Activated CD8-positive, alpha-beta memory T cell treated with anti-CD3 and anti-CD28 coated beads, Interleukin-2, amount 10 ng/mL, durations not matched to agents 7 days and 5 days (primary cell): ENCODE measurements around the gene ZNF407. TPM values are rescaled to one million over a fixed set of nuclear protein-coding genes. Genes with fewer than 3 reads are reported as not detected.

Experiments
- ATAC-seq: fragments of 150-1000 bp; cut with Tn5 transposase; one replicate; pipeline ENCODE4 v1.10.0; 2021; ENCODE audit warnings: moderate library complexity
- CTCF ChIA-PET: fragments of 350-600 bp; sonication (Branson Sonifier 250); formaldehyde crosslinking; loops from one replicate; lab custom pipeline; 2021; ENCODE audit warnings: antibody characterized with exemption; lab: Charles Lee
- DNase-seq: peaks from one replicate; pipeline ENCODE4 v3.0.0-alpha.2; 2020
- H3K27ac Mint-ChIP-seq: one replicate; pipeline ENCODE4 v1.8.0; 2021; ENCODE audit warnings: mild to moderate bottlenecking, mixed read lengths
- H3K27me3 Mint-ChIP-seq: one replicate; pipeline ENCODE4 v1.8.0; 2021; ENCODE audit warnings: mixed read lengths
- H3K36me3 Mint-ChIP-seq: one replicate; pipeline ENCODE4 v1.8.0; 2021; ENCODE audit warnings: mild to moderate bottlenecking, mixed read lengths
- H3K4me1 Mint-ChIP-seq: one replicate; pipeline ENCODE4 v1.8.0; 2021; ENCODE audit warnings: mixed read lengths
- H3K4me3 Mint-ChIP-seq: one replicate; pipeline ENCODE4 v1.8.0; 2021; ENCODE audit warnings: mild to moderate bottlenecking, moderate library complexity, mixed read lengths
- H3K9me3 Mint-ChIP-seq: one replicate; pipeline ENCODE4 v1.8.0; 2022; ENCODE audit warnings: low read depth, mixed read lengths
- total RNA-seq, 2 experiments: library from RNA; stranded (reverse); gene quantifications; one replicate each; pipeline ENCODE4 v1.2.3, GENCODE V29; 2021

The ZNF407 gene
- total RNA-seq, 2 experiments from 2014 or later: 12.9 to 16.6 TPM

- H3K9me3 Mint-ChIP-seq: no peaks in the 10 kb centered on the region
- H3K4me1 Mint-ChIP-seq: peaks cover 7% of the 10 kb centered on the region
Observed at GRCh38 chr18:74637070-74637469, 39.4 kb downstream of the ZNF407 start.

DNA sequence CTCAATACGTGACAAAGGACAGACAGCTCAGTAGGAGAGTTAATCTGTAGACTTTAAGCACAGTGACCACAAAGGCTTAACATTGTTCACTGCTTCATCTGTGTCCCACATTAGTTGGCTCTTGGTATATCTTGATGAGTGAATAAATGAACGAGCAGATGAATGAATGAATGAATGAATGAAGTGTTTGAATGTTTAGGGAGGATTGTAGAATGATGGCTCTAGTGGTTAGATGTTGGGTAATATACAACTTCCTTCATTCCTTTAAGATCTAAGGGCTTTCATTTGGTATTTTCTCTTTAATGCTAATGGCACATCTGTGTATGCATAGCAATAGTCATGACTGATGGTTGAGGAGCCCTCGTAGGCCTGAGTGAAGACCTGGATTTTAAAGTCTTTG lies 40.5 kb downstream of the ZNF407 start:
- no peak for DNase-seq
- Mint-ChIP-seq H3K4me3 (no peak overlapping the region), H3K27me3 (no peaks in the 10 kb centered on the region), H3K36me3 (peaks cover 7% of the 10 kb centered on the region), H3K27ac (no peak overlapping the region), H3K4me1 (no peaks in the 10 kb centered on the region), H3K9me3 (no peaks in the 10 kb centered on the region)
- no peak for ATAC-seq
- CTCF ChIA-PET: no interaction called here

More at GRCh38 chr18:74637070-74637469, 39.4 kb downstream of the ZNF407 start:
- CTCF ChIA-PET: no interaction called here
- Mint-ChIP-seq H3K27ac (no peak overlapping the region), H3K27me3 (no peaks in the 10 kb centered on the region), H3K36me3 (peaks cover 15% of the 10 kb centered on the region), H3K4me3 (no peak overlapping the region)
- no peak for ATAC-seq
- no peak for DNase-seq

- peaks cover 6% of the 10 kb centered on the region for H3K36me3 Mint-ChIP-seq
- DNase-seq (no peak), ATAC-seq (no peak)
- no peaks in the 10 kb centered on the region for H3K27me3 Mint-ChIP-seq
- H3K27ac Mint-ChIP-seq: no peak overlapping the region
- CTCF ChIA-PET: no interaction called here
- no peaks in the 10 kb centered on the region for H3K9me3 Mint-ChIP-seq
- no peak overlapping the region for H3K4me3 Mint-ChIP-seq
- H3K4me1 Mint-ChIP-seq: peaks cover 11% of the 10 kb centered on the region
Observed at GRCh38 chr18:74644713-74645112, 47.0 kb downstream of the ZNF407 start.

GRCh38 chr18:74645679-74646078 lies 48.0 kb downstream of the ZNF407 start:
- H3K36me3 Mint-ChIP-seq: peaks cover 6% of the 10 kb centered on the region
- peaks cover 11% of the 10 kb centered on the region for H3K4me1 Mint-ChIP-seq
- CTCF ChIA-PET: interaction anchor here (1.0 kb wide), 2 partner anchors 14 to 318 kb away, joined by 3 to 4 read pairs; no protein-coding TSS in a partner anchor
- H3K9me3 Mint-ChIP-seq: no peaks in the 10 kb centered on the region
- no peak overlapping the region for H3K4me3 Mint-ChIP-seq
- no peak for DNase-seq
- no peak for ATAC-seq
- no peaks in the 10 kb centered on the region for H3K27me3 Mint-ChIP-seq
- no peak overlapping the region for H3K27ac Mint-ChIP-seq

DNA sequence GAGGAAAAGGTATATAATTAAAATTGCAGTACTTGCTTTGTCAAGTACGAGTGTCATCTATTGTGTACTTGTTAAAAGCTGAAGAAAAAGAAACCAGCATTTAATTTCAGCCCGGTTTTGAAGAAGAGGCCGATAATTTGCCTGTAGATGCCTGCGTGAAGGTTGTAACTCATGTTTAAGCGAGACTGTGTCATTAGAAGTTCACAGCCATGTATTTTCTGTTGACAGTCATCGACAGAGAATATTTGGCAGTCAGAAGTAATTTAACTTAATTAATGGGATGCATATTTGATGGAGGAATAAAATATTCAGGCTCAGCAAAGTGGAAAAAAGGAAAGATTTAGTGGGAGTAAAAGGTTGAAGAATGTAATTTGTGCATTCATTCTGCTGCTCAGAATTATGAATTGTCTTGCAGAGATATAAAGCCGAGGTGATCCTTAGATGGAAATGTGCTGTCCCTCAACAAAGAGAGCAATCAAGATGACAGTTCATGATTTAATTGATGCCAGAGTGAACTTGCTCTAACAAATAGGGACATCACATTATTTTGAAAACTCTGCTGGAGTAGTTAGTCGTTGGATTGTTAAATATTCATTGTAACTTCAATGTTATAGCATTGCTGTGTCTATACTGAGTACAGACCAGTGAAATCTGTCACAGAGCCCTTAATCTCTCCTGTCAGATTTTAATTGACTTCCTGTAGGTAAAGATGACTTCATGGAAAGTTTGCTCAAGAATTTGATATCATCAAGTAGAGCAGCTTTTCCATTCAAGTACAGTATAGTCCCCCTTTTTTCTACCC lies 53.9 kb downstream of the ZNF407 start:
- Mint-ChIP-seq H3K9me3 (no peaks in the 10 kb centered on the region), H3K36me3 (no peaks in the 10 kb centered on the region), H3K4me3 (no peak overlapping the region), H3K27ac (no peak overlapping the region), H3K27me3 (no peaks in the 10 kb centered on the region), H3K4me1 (peaks cover 4% of the 10 kb centered on the region)
- DNase-seq (no peak), ATAC-seq (no peak)
- CTCF ChIA-PET: interaction anchor here (1.4 kb wide), 1 partner anchor 1076 kb away, joined by 3 read pairs; no protein-coding TSS in a partner anchor

GRCh38 chr18:74652392-74652988 lies 54.8 kb downstream of the ZNF407 start:
- Mint-ChIP-seq H3K36me3 (peaks cover under 1% of the 10 kb centered on the region), H3K4me3 (no peak overlapping the region), H3K4me1 (peaks cover 4% of the 10 kb centered on the region), H3K9me3 (no peaks in the 10 kb centered on the region), H3K27ac (no peak overlapping the region), H3K27me3 (no peaks in the 10 kb centered on the region)
- ATAC-seq: peak; percentile 33
- DNase-seq: no peak
- CTCF ChIA-PET: interaction anchor here (0.9 to 1.9 kb wide), 4 partner anchors 11 to 827 kb away, joined by 3 to 7 read pairs (median 4); no protein-coding TSS in a partner anchor

DNA sequence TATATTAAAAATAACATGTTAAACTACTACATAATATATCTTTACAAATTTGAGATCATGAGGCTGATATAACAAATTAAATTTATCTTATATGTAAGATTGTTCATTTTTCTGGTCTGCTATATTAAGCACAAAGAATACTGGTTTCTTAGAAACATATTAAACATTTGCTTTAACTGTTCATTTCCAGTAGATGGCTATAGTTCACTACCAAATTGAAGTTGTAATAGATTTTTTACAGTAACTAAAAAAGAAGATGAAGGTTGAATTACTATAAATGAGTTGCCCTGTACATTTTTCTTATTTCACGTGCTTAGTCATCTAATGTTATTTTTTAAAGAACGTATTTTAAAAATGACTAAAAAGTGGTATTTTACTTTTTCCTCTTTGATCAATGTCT lies 57.0 kb downstream of the ZNF407 start:
- ATAC-seq: no peak

GRCh38 chr18:74661008-74661407 lies 63.3 kb downstream of the ZNF407 start:
- H3K4me1 Mint-ChIP-seq: no peaks in the 10 kb centered on the region
- H3K27me3 Mint-ChIP-seq: no peaks in the 10 kb centered on the region
- no peak overlapping the region for H3K4me3 Mint-ChIP-seq
- CTCF ChIA-PET: interaction anchor here (1.4 kb wide), 1 partner anchor 62 kb away, joined by 3 read pairs; no protein-coding TSS in a partner anchor
- peaks cover 1% of the 10 kb centered on the region for H3K36me3 Mint-ChIP-seq
- H3K27ac Mint-ChIP-seq: no peak overlapping the region
- DNase-seq: no peak
- no peaks in the 10 kb centered on the region for H3K9me3 Mint-ChIP-seq
- no peak for ATAC-seq

More for the DNA sequence above, 57.0 kb downstream of the ZNF407 start:
- peaks cover 4% of the 10 kb centered on the region for H3K4me1 Mint-ChIP-seq
- peaks cover 1% of the 10 kb centered on the region for H3K36me3 Mint-ChIP-seq
- H3K4me3 Mint-ChIP-seq: no peak overlapping the region
- H3K27me3 Mint-ChIP-seq: no peaks in the 10 kb centered on the region
- DNase-seq: no peak
- CTCF ChIA-PET: interaction anchor here (1.9 kb wide), 1 partner anchor 825 kb away, joined by 7 read pairs; no protein-coding TSS in a partner anchor
- no peaks in the 10 kb centered on the region for H3K9me3 Mint-ChIP-seq
- no peak overlapping the region for H3K27ac Mint-ChIP-seq

DNA sequence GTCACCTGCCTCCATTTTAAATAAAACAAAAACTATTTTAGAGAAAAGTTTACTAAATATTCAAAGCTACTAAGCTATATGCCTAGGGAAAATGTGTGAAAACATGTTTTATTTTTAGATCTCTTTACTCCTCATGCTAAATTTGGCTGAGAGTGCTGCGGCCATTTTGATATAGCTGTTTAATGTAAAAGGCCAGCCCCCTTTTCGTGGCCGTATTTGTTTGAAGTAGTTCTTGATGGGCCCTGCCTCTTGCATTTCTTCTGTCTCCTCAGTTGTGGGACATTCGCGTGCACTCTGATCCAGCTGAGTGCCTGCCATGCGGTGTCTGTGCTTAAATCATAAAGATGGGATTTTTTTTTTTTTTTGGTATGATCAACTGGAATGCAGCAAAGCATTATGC lies 64.0 kb downstream of the ZNF407 start:
- no peak for ATAC-seq
- Mint-ChIP-seq H3K27ac (no peak overlapping the region), H3K4me1 (peaks cover 3% of the 10 kb centered on the region), H3K4me3 (no peak overlapping the region), H3K9me3 (no peaks in the 10 kb centered on the region), H3K36me3 (peaks cover 1% of the 10 kb centered on the region), H3K27me3 (no peaks in the 10 kb centered on the region)
- no peak for DNase-seq
- CTCF ChIA-PET: interaction anchor here (1.4 kb wide), 1 partner anchor 63 kb away, joined by 3 read pairs; no protein-coding TSS in a partner anchor

DNA sequence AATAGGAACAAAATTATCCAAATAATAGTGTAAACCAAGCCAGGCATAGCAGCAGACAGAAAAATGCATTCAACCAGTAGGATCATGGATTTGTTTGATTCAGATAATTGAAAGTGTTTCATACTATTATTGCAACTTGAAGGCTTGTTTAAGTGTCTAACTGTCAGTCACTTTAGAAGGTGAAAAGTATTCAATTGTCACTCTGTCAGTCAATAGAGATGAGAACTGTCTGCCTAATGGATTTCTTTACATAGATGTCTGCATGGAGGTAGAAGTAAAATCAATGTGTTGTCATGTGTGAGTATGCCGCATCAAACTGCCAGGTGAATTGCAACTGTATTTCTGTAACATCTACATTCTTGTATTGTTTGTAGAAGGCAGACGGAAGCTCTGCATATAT lies 65.0 kb downstream of the ZNF407 start:
- no peaks in the 10 kb centered on the region for H3K36me3 Mint-ChIP-seq
- H3K4me3 Mint-ChIP-seq: no peak overlapping the region
- CTCF ChIA-PET: no interaction called here

DNA sequence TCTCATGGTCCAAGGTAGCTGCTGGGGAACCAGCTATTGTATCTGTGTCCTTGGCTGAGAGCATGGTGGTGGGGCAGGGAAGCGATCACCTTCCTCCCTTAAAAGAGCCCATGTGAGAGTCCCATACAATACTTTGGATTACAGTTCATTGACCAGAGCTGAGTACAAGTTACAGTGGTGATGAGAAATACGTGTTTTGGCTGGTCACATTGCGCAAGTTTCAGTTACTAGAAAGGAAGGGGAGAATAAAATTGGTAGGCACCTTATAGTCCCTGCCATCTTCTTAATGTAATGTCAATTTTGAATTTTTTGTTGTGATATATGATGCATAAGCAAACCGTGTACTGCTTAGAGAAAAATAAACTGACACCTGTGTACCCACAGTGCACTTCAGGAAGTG lies 67.7 kb downstream of the ZNF407 start:
- H3K4me3 Mint-ChIP-seq: no peak overlapping the region
- H3K36me3 Mint-ChIP-seq: no peaks in the 10 kb centered on the region
- CTCF ChIA-PET: no interaction called here
- no peaks in the 10 kb centered on the region for H3K27me3 Mint-ChIP-seq
- H3K27ac Mint-ChIP-seq: no peak overlapping the region
- no peak for ATAC-seq
- H3K9me3 Mint-ChIP-seq: no peaks in the 10 kb centered on the region
- DNase-seq: no peak
- H3K4me1 Mint-ChIP-seq: peaks cover 3% of the 10 kb centered on the region

More for the DNA sequence above, 65.0 kb downstream of the ZNF407 start:
- H3K4me1 Mint-ChIP-seq: peaks cover 3% of the 10 kb centered on the region
- H3K27ac Mint-ChIP-seq: no peak overlapping the region
- no peaks in the 10 kb centered on the region for H3K27me3 Mint-ChIP-seq
- no peak for ATAC-seq
- no peak for DNase-seq
- H3K9me3 Mint-ChIP-seq: no peaks in the 10 kb centered on the region

DNA sequence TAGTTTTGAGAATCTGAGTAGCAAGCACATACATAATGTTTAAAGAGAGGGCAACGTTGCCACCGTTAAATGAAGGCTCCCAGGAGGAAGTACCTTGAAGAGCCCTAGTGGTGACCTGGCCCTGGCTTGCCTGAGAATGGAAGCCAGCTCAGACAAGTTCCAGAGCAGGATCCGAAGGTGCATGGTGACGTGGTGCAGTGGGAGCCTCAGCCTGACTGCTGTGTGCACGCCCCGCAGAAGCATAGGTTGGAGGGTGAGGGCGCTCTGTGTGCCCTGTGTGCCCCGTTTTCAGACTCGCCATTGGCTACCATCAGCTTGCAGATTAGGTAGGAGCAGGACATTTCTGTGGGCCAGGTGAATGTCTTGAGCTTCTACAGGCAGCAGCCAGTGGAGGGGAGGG lies 68.2 kb downstream of the ZNF407 start:
- no peaks in the 10 kb centered on the region for H3K27me3 Mint-ChIP-seq
- no peak for DNase-seq

DNA sequence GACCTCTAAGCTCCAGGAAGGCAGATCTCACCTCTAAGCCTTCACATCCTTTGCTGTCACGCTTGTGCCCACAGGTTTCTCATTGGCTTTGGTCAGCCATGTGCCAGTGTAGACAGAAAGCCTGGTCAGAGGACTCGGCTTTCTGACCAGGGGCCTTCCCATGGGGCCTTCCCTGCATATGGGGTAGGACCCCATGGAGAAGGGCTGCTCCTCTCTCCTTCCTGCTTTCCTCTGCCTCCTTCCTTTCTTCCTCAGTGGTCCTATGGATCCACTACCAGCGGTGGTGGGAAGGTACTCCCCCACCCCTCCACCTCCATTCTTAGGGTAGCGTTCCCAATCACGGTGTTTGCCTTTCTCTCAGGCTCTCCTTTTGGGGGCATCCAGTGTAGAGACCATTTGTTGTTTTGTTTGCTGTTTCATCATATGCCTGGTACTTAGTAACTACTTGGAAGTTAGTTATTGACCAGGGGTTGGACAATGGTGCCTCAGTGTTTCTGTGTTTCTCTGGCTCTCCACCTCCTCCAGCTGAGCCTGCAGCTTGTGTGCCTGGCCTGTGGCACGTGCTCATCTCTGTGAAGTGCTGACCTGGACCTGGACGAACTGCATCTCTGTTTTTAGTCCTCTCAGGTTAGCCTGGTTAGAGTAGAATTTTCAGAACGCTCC lies 71.6 kb downstream of the ZNF407 start:
- ATAC-seq: no peak

More for the DNA sequence above, 68.2 kb downstream of the ZNF407 start:
- H3K4me1 Mint-ChIP-seq: peaks cover 3% of the 10 kb centered on the region
- H3K4me3 Mint-ChIP-seq: no peak overlapping the region
- H3K9me3 Mint-ChIP-seq: no peaks in the 10 kb centered on the region
- no peak overlapping the region for H3K27ac Mint-ChIP-seq
- ATAC-seq: no peak
- CTCF ChIA-PET: no interaction called here
- no peaks in the 10 kb centered on the region for H3K36me3 Mint-ChIP-seq

More for the DNA sequence above, 71.6 kb downstream of the ZNF407 start:
- peaks cover 3% of the 10 kb centered on the region for H3K4me1 Mint-ChIP-seq
- H3K4me3 Mint-ChIP-seq: no peak overlapping the region
- H3K27ac Mint-ChIP-seq: no peak overlapping the region
- no peaks in the 10 kb centered on the region for H3K9me3 Mint-ChIP-seq
- DNase-seq: no peak
- CTCF ChIA-PET: no interaction called here
- no peaks in the 10 kb centered on the region for H3K27me3 Mint-ChIP-seq
- H3K36me3 Mint-ChIP-seq: peaks cover 7% of the 10 kb centered on the region
